HepG2 (cell line): ENCODE results near the gene BCDIN3D. TPM values are rescaled to one million over a fixed set of nuclear protein-coding genes. Genes with fewer than 3 reads are reported as not detected.

Experiments
- ATAC-seq: fragments of 200-7000 bp; cut with Tn5 transposase; 3 replicates; pipeline ENCODE4 v1.9.1; 2020; ENCODE audit warnings: mild to moderate bottlenecking, moderate library complexity
- BruUV-seq: library from RNA; stranded (reverse); fragments of 400-500 nt; replicated peaks from 2 replicates; lab custom pipeline; 2021; lab: Mats Ljungman, UMichigan
- CTCF ChIA-PET: fragments of 300-600 bp; formaldehyde crosslinking; extraction: SDS; loops from one replicate; lab custom pipeline; 2021; ENCODE audit warnings: low total read pairs, inconsistent platforms, low intra/inter-chr PET ratio; lab: Yijun Ruan, JAX
- POLR2A ChIA-PET: fragments of 350-600 bp; sonication (Branson Sonifier 250); formaldehyde crosslinking; loops from one replicate; lab custom pipeline; 2020; ENCODE audit warnings: antibody characterized with exemption, inconsistent platforms; lab: Yijun Ruan, JAX
- DNase-seq: peaks from one replicate; pipeline ENCODE4 v3.0.0-alpha.2; 2015; ENCODE audit warnings: low spot score
- FAIRE-seq: peaks from 3 replicates; lab custom pipeline; 2011; peaks lifted over from hg19 to GRCh38; lab: Jason Lieb, UNC
- H2AFZ ChIP-seq: one replicate; pipeline ENCODE4 v1.6.1; 2011; ENCODE audit warnings: low read length, inconsistent platforms
- H3K27ac ChIP-seq: fragments of 300-600 bp; 3 replicates; pipeline ENCODE4 v1.8.0; 2011; ENCODE audit warnings: mixed run types, mild to moderate bottlenecking, mixed read lengths, low read length, inconsistent platforms; ENCODE audit not compliant: insufficient read depth; ENCODE audit errors: extremely low read length
- H3K27me3 ChIP-seq, 2 experiments: fragments of 200-600 bp in 1 of 2; 2 replicates in 1 of 2; 3 replicates in 1 of 2; pipeline versions ENCODE4 v1.6.0 to v1.8.0; 2011; ENCODE audit warnings: low read length in 2 of 2, mild to moderate bottlenecking in 2 of 2, moderate library complexity in 2 of 2, inconsistent platforms in 1 of 2; ENCODE audit not compliant: insufficient read depth in 2 of 2, control insufficient read depth in 1 of 2
- H3K36me3 ChIP-seq, 2 experiments: fragments of 200-600 bp in 1 of 2; replicated peaks in 1 of 2; 2 replicates in 1 of 2; 3 replicates in 1 of 2; pipeline versions ENCODE4 v1.5.1 to v1.8.0; 2011; ENCODE audit warnings: low read length in 2 of 2, inconsistent platforms in 1 of 2; ENCODE audit not compliant: insufficient read depth in 2 of 2, control insufficient read depth in 1 of 2
- H3K4me1 ChIP-seq: 2 replicates; pipeline ENCODE4 v1.5.1; 2012; ENCODE audit warnings: low read length, inconsistent platforms; ENCODE audit not compliant: insufficient read depth
- H3K4me2 ChIP-seq: 2 replicates; pipeline ENCODE4 v1.6.0; 2011; ENCODE audit warnings: low read depth, low read length, inconsistent platforms
- H3K4me3 ChIP-seq, 3 experiments: fragments of 200-600 bp in 1 of 3; sonication (generic), shearing (Covaris generic) in 1 of 3; replicated peaks in 1 of 3; 2 replicates each; pipeline ENCODE4 v1.5.1; 2011 to 2016; ENCODE audit warnings: low read length in 3 of 3, inconsistent platforms in 2 of 3, low read depth in 2 of 3, mild to moderate bottlenecking in 2 of 3, control low read depth in 1 of 3, mixed read lengths in 1 of 3; ENCODE audit not compliant: insufficient read depth in 1 of 3
- H3K79me2 ChIP-seq: one replicate; pipeline ENCODE4 v1.6.1; 2011; ENCODE audit warnings: low read length, inconsistent platforms; ENCODE audit not compliant: insufficient read depth
- H3K9ac ChIP-seq: 2 replicates; pipeline ENCODE4 v1.6.0; 2011; ENCODE audit warnings: mild to moderate bottlenecking, low read depth, low read length, inconsistent platforms; ENCODE audit not compliant: insufficient read depth
- H3K9me3 ChIP-seq: 2 replicates; pipeline ENCODE4 v1.5.1; 2012; ENCODE audit warnings: mild to moderate bottlenecking, low read length
- H4K20me1 ChIP-seq: 2 replicates; pipeline ENCODE4 v1.6.0; 2011; ENCODE audit warnings: inconsistent platforms, mild to moderate bottlenecking, low read length, moderate library complexity; ENCODE audit not compliant: insufficient read depth
- BCL6 ChIP-seq: IDR thresholded peaks from 2 replicates; pipeline ENCODE4 v1.6.1; 2016; ENCODE audit warnings: missing genetic modification reagents, missing compliant biosample characterization
- CEBPB ChIP-seq: IDR thresholded peaks from 2 replicates; pipeline ENCODE4 v1.6.1; 2011; ENCODE audit warnings: low read depth, low read length, improper control_type of control experiment, borderline replicate concordance
- CEBPG ChIP-seq: IDR thresholded peaks from 2 replicates; pipeline ENCODE4 v1.6.1; 2016
- GATAD2A ChIP-seq: IDR thresholded peaks from 2 replicates; pipeline ENCODE4 v1.6.1; 2016
- NCOA1 ChIP-seq: sonication (generic); formaldehyde crosslinking; IDR thresholded peaks from 2 replicates; pipeline ENCODE4 v1.9.0; 2021; ENCODE audit warnings: missing genetic modification reagents
- NFATC3 ChIP-seq: sonication (generic); formaldehyde crosslinking; IDR thresholded peaks from 2 replicates; pipeline ENCODE4 v1.5.1; 2020; ENCODE audit warnings: mild to moderate bottlenecking, missing genetic modification reagents
- PCBP1 ChIP-seq: fragments of 200-400 bp; formaldehyde crosslinking; IDR thresholded peaks from 2 replicates; pipeline ENCODE4 v1.6.1; 2017; ENCODE audit warnings: mild to moderate bottlenecking, low read depth, low read length, borderline replicate concordance
- SALL2 ChIP-seq: sonication (generic); formaldehyde crosslinking; IDR thresholded peaks from 2 replicates; pipeline ENCODE4 v1.8.1; 2023; ENCODE audit warnings: mild to moderate bottlenecking, missing genetic modification reagents, inconsistent platforms
- ZGPAT ChIP-seq: IDR thresholded peaks from 2 replicates; pipeline ENCODE4 v1.6.1; 2016; ENCODE audit warnings: mild to moderate bottlenecking
- ZHX1 ChIP-seq: sonication (generic); formaldehyde crosslinking; IDR thresholded peaks from 2 replicates; pipeline ENCODE4 v1.8.1; 2022; ENCODE audit warnings: low read depth, mild to moderate bottlenecking, missing genetic modification reagents
- ZNF17 ChIP-seq: sonication (generic); formaldehyde crosslinking; IDR thresholded peaks from 2 replicates; pipeline ENCODE4 v1.5.0; 2020; ENCODE audit warnings: mild to moderate bottlenecking, missing genetic modification reagents
- ZNF44 ChIP-seq: sonication (generic); formaldehyde crosslinking; IDR thresholded peaks from 2 replicates; pipeline ENCODE4 v1.5.1; 2020; ENCODE audit warnings: mild to moderate bottlenecking, missing genetic modification reagents
- ZNF484 ChIP-seq: sonication (generic); formaldehyde crosslinking; IDR thresholded peaks from 2 replicates; pipeline ENCODE4 v1.5.1; 2020; ENCODE audit warnings: mild to moderate bottlenecking, low read depth, missing genetic modification reagents, borderline replicate concordance
- ZNF644 ChIP-seq: IDR thresholded peaks from 2 replicates; pipeline ENCODE4 v1.6.1; 2016; ENCODE audit warnings: low read depth
- WGBS: methylation state at CpG from one replicate; pipeline ENCODE4 v1.1.6; 2017; ENCODE audit warnings: low lambda C conversion rate; 5-methylcytosine and 5-hydroxymethylcytosine counted together
- in situ Hi-C: cut with HindIII; loops from 2 replicates; pipeline ENCODE4 v1.10.0; 2017; ENCODE audit warnings: low pct_unique_long_range_greater_than_20kb; ENCODE audit not compliant: extremely low pct_ligation_motif_present
- intact Hi-C: fragments of 100-400 bp; cut with micrococcal nuclease; formaldehyde crosslinking; loops from one replicate; pipeline ENCODE4 v1.10.0; 2022; ENCODE audit not compliant: unreplicated experiment
- polyA plus RNA-seq, 8 experiments: library from polyadenylated mRNA; depleted of rRNA in 3 of 8; stranded (reverse) in 7 of 8; unstranded in 1 of 8; fragments of >200 nt; fragmentation: Illumina TruSeq in 4 of 8; extraction: Trizol in 4 of 8; gene quantifications; 2 replicates each; pipeline versions ENCODE4 v1.2.1 to v1.2.3, GENCODE V29; 2011 to 2016; ENCODE audit warnings: low read depth in 4 of 8, missing spikeins in 1 of 8, mixed read lengths in 1 of 8; ENCODE audit not compliant: insufficient read depth in 1 of 8
- total RNA-seq, 5 experiments: library from RNA; depleted of rRNA; stranded (reverse); fragments of >200 nt; fragmentation: Illumina TruSeq; extraction: Trizol; gene quantifications; 2 replicates each; pipeline ENCODE4 v1.2.3, GENCODE V29; 2016; ENCODE audit warnings: low read depth in 1 of 5

Gene BCDIN3D
- total and polyA plus RNA-seq, 2 of the 13 experiments (the other 11 are each of a cell fraction or from before 2014, with no cell fraction given), result 2.2 to 2.5 TPM

- H3K79me2 ChIP-seq, result no peaks in the 10 kb centered on the region
- WGBS, result 11% methylated on average over 4 of the region's 4 CpGs
- BruUV-seq, result no TSS peak
- no peak overlapping the region for H3K4me3 ChIP-seq
- H3K4me2 ChIP-seq, result no peak overlapping the region
- CTCF ChIA-PET, result no interaction called here
- H4K20me1 ChIP-seq, result no peaks in the 10 kb centered on the region
- TF ChIP-seq ZNF644 (CRISPR knock-in tag) (no peak), CEBPB (0 out of 2 replicates have a peak, but pooled peaks have one; percentile 7)
- FAIRE-seq (no peak), ATAC-seq (no peak), DNase-seq (peak; percentile 55)
- peaks cover 0 to 4% of the 10 kb centered on the region in 2 experiments; a peak in 1 of 5 replicates for H3K27me3 ChIP-seq
- POLR2A ChIA-PET, result interaction anchor here (1.5 kb wide), 1 partner anchor 12 kb away, joined by 4 read pairs; the partner anchor contains the start of gene BCDIN3D
- intact Hi-C loops, result no loop called here
- no peak overlapping the region for H2AFZ ChIP-seq
- H3K9me3 ChIP-seq, result no peaks in the 10 kb centered on the region
- no peak overlapping the region for H3K27ac ChIP-seq
- H3K36me3 ChIP-seq, result no peaks in the 10 kb centered on the region
- H3K9ac ChIP-seq, result no peak overlapping the region
- in situ Hi-C loops, result no loop called here
- no peaks in the 10 kb centered on the region for H3K4me1 ChIP-seq
Observed at GRCh38 chr12:49854976-49855375, 12.1 kb upstream of the BCDIN3D start.

- Histone ChIP-seq H3K4me3 (no peak overlapping the region), H3K9ac (no peak overlapping the region), H3K36me3 (no peaks in the 10 kb centered on the region), H3K79me2 (no peaks in the 10 kb centered on the region), H3K27me3 (peaks cover 0 to 4% of the 10 kb centered on the region in 2 experiments; a peak in 3 of 5 replicates), H3K27ac (no peak overlapping the region), H3K9me3 (no peaks in the 10 kb centered on the region), H2AFZ (no peak overlapping the region), H4K20me1 (no peaks in the 10 kb centered on the region), H3K4me1 (no peaks in the 10 kb centered on the region), H3K4me2 (no peak overlapping the region)
- ATAC-seq, result no peak
- in situ Hi-C loops, result no loop called here
- TF ChIP-seq ZNF484 (CRISPR knock-in tag), result no peak
- TF ChIP-seq ZGPAT (CRISPR knock-in tag), result no peak
- TF ChIP-seq CEBPG (CRISPR knock-in tag), result no peak
- TF ChIP-seq BCL6 (CRISPR knock-in tag), result no peak
- TF ChIP-seq ZHX1, result no peak
- no peak for TF ChIP-seq PCBP1
- no peak for TF ChIP-seq NFATC3
- TF ChIP-seq NCOA1 (CRISPR knock-in tag), result no peak
- no peak for TF ChIP-seq GATAD2A (CRISPR knock-in tag)
- TF ChIP-seq ZNF44 (CRISPR knock-in tag), result no peak
- no peak for TF ChIP-seq ZNF17 (CRISPR knock-in tag)
- no peak for TF ChIP-seq SALL2
- ChIA-PET CTCF (no interaction called here), POLR2A (interaction anchor here (1.5 kb wide), 1 partner anchor 10 kb away, joined by 4 read pairs; the partner anchor contains the start of gene BCDIN3D)
- FAIRE-seq, result no peak
- WGBS, result 58% methylated on average over 2 of the region's 2 CpGs
- no peak for DNase-seq
- intact Hi-C loops, result no loop called here
- BruUV-seq, result no TSS peak
Observed at GRCh38 chr12:49853671-49854070, 10.8 kb upstream of the BCDIN3D start.
